ENCODE measurements around the gene HEXD.

HEXD gene

GRCh38 chr17:82416264-82416663 lies 1.9 kb upstream of the HEXD start:
- DNase-seq = no peak

GRCh38 chr17:82416771-82417170 lies 1.4 kb upstream of the HEXD start:
- DNase-seq = no peak

- DNase-seq = no peak
These were observed 1.4 kb downstream of the HEXD start for GRCh38 chr17:82419540-82419939.

GRCh38 chr17:82424001-82424862 lies 6.1 kb downstream of the HEXD start:
- DNase-seq = no peak

- DNase-seq = no peak
These were observed 6.7 kb downstream of the HEXD start for GRCh38 chr17:82424863-82425159.

- DNase-seq = no peak
These were observed 10.4 kb downstream of the HEXD start for GRCh38 chr17:82428546-82428945.

- DNase-seq = no peak
These were observed 11.7 kb downstream of the HEXD start for GRCh38 chr17:82429824-82430223.

- DNase-seq = no peak
These were observed 13.9 kb downstream of the HEXD start for GRCh38 chr17:82432017-82432416.

GRCh38 chr17:82433560-82434215 lies 15.5 kb downstream of the HEXD start:
- DNase-seq = no peak

GRCh38 chr17:82434216-82434565 lies 16.0 kb downstream of the HEXD start:
- no peak for DNase-seq

GRCh38 chr17:82435103-82435502 lies 17.0 kb downstream of the HEXD start:
- no peak for DNase-seq

- no peak for DNase-seq
These were observed 17.7 kb downstream of the HEXD start for GRCh38 chr17:82435601-82436583.

GRCh38 chr17:82436601-82437324 lies 18.6 kb downstream of the HEXD start:
- no peak for DNase-seq

- no peak for DNase-seq
These were observed 19.1 kb downstream of the HEXD start for GRCh38 chr17:82437325-82437668.

- DNase-seq = no peak
These were observed 20.4 kb downstream of the HEXD start for GRCh38 chr17:82438401-82439193.

GRCh38 chr17:82439194-82439828 lies 21.2 kb downstream of the HEXD start:
- DNase-seq = no peak

- no peak for DNase-seq
These were observed 21.8 kb downstream of the HEXD start for GRCh38 chr17:82439829-82440365.

- DNase-seq = peak in 1 of 2 donors; percentile 22
These were observed 22.4 kb downstream of the HEXD start for GRCh38 chr17:82440469-82440981.

GRCh38 chr17:82440991-82441627 lies 23.0 kb downstream of the HEXD start:
- DNase-seq = no peak
